SKM-1 treated with dmso at 0.1 percent for 144 hours (cell line): ENCODE results near the gene SEL1L3.

Source experiments
- DNase-seq: peaks from one replicate; lab custom pipeline; 2025; ENCODE audit not compliant: unreplicated experiment; lab: John Stamatoyannopoulos, UW

The SEL1L3 gene

GRCh38 chr4:25821267-25821666, 41.5 kb downstream of the SEL1L3 start:
- no peak for DNase-seq

DNA sequence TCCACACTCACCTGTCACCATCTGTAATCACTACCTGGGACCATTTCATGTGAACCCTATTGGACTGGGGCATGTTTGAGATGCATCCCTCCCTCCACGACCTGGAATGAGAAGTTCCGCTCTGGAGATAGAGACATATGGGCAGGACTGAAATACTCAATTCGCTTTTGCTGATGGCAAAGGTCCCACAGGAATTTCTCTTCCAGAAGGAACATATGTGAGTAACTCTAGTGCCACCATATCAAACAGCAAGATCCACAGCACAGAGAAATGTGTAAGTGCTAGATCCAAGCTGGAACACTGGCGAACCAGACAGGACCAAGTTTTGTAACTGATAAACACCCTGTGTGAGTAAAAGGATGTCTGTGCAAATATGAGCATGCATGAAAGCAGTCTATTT, 43.9 kb downstream of the SEL1L3 start:
- no peak for DNase-seq

- DNase-seq, result no peak
These were observed 44.4 kb downstream of the SEL1L3 start for GRCh38 chr4:25818371-25818871.

DNA sequence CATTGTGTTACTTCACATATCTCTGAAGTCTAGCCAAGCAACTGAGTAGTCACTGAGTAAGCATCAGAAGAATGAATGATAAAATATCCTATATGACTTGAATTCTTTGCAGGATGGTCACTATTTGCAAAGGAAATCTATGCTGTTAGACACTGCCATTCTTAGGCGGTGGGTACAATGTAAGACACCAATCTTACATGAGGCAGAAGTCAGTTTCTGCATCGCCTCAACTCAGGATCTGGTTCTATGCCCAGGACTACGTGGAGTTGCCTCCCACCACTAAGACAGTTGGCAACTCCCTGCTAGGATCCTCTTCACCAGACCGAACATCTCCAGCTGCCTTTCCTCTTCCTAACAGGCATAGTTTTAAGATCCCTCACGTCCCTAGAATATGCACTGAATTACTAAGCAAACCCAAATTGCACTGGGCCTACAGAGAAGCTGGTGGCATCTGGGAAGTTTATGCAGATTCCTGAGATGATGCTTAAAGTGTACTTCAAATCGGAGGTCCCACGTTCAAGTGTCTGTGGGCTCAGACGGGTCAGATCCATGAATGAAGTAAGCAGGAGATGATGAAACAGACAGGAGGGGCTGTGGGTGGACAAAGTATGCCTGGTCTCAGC, 45.6 kb downstream of the SEL1L3 start:
- no peak for DNase-seq

DNA sequence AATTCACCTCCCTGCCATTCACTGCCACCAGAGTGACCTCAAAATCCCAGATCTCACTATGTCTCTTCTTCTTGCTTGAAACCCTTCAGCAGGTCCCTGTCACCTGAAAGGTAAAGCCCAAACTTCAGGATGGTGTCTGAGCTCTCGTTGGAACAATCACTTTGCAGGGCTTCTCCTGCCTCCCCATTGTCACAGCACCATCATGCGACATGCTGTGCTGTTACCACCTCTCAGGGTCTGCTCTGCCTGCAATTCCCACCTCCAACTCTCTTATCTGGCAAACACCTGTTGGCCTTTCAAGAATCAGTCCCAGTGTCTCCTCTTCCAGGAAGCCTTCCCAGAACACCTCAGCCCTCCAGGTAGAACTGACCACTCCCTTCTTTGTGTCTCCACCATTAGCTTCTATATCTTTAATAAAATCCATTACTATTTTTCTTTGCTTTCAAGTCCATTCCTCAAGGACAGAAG, 46.2 kb downstream of the SEL1L3 start:
- DNase-seq, result no peak

DNA sequence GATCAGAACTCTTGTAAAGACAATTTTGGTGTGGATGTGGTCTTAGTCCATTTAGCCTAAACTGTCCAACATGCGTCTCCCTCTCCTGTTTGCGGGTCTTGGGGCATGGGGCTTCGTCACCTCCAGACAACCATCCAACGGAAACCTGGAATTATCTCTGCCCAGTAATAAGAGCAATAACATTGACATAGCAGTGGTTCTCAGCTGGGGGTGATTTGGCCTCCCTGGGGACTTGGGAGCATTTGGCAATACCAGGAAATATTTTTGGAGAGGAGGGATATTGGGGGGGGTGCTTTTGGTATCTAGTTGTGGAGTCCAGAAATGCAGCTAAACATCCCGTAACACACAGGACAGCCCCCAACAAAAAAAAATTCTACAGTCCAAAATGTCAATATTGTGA, 47.2 kb downstream of the SEL1L3 start:
- no peak for DNase-seq

DNA sequence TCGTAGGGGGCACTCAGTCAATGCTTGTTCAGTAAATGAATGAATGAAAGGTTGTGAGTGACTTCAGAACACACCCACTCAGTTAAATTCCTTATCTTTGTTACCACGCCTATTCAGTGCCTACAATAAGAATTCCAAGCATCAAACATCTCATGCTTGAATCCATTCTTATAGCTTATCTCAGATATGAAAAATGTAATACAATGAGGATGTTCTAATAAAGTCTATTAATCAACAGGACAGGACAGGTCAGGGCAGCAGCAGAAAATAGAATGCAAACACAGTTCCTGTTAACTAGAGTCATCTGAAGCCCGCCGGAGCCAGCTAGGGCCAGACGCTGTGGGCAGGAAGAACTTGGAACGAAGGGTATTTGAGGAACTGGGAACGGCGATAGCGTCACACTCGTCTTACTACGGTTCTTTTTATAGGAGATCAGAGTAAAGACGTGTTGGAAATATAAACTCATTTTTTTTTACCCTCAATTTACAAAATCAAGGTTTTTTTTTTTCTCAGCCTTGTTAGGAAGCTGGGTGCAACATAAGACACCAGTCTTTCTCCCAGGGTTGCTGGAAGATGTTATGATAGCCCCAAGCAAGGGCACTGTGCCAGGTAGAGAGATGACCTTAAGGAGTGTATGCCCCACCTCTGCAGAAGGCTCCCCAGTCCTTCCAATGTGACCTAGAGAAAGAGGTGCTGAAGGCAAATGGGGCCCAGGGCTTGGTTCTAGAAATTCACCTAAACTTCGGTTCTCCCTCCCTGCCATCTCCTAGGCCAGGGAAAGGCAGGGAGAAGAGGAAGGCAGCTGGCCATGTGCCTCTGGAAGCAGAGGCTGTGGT, 48.3 kb downstream of the SEL1L3 start:
- DNase-seq, result no peak

DNA sequence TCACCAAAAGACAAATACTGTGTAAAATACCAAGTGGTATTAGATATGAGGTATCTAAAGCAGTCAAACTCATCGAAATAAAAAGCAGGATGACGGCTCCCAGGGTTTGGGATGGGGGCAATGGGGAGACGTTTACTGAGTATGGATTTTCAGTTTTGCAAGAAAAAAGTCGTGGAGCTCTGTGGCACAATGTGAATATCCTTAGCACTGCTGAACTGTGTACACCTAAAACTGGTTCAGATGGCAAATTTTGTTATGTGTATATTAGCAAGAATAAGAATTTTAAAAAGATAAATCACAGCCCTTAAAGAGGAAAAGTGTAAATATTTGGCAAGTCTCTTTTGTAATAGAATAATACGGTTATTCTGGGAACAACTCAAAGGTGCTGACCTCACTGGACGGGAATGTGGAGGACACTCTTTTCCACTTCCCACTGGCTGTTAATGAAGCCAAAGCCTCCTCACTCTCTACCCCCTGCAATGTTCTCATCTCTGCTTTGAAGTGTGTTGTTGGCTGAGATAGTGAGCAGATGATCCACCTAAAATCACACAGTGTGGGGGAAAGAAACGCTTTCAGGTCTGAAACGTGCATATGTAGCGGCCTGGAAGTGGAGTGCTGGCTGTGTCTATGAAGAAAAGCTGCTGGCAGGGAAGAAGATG, 49.2 kb downstream of the SEL1L3 start:
- no peak for DNase-seq

GRCh38 chr4:25811841-25812240, 50.9 kb downstream of the SEL1L3 start:
- no peak for DNase-seq

- no peak for DNase-seq
These were observed 51.5 kb downstream of the SEL1L3 start for GRCh38 chr4:25811374-25811690.

GRCh38 chr4:25810461-25811373, 52.1 kb downstream of the SEL1L3 start:
- DNase-seq, result no peak

- DNase-seq, result no peak
These were observed 52.8 kb downstream of the SEL1L3 start for GRCh38 chr4:25809996-25810395.

DNA sequence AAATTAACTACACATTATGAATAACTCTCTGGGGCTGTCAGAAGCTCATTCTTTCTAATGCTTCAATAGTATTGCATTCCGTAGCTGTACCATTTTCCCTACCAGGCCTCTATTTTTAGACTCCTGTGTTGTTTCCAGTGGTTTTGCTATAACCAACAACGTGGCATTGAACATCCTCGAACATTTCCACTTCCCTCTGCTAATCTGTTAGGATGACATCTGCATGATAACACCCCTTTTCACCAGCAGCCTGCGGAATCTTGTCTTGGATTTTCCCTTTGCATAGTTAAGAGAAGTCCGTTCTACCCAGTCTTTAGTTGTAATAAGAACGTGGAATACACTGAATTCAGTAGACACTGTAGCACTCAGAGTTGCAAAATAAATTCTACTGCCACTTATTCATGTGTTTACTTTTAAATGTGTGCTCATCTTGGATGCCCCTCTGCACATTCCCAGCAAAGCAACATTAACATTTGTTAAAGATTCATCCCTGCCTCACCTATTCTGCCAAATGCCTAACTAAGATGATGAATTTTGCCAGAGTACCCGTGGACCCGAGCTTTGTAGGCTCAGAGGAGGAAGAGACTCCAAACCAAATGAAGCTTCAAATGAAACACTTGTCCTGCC, 55.6 kb downstream of the SEL1L3 start:
- no peak for DNase-seq

DNA sequence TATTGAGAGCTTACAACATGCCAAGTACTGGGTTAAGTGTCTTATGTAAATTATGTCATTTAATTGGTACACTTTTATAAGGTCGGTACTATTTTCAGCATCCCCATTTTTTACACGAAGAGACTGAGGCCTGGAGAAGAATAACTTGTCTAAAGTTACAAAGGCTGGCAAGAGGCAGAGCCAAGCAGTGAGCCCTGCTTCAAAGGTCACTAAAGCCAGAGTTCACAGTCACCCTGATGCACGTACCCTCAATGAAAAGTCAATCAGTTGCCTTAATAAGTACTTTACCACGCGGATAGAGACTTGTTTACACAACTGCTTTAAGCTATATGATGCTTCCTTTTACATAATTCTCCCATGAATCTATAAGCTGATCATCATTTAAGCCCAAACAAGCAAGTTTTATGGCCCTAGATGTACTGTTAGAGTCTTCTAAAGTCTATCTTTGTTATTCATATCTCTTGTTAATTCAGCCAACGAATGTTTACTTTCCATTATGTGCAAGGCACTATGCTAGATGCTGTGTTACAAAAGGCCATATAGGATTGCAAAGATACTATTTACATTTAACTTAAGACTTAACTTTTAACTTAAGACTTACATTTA, 57.4 kb downstream of the SEL1L3 start:
- no peak for DNase-seq

DNA sequence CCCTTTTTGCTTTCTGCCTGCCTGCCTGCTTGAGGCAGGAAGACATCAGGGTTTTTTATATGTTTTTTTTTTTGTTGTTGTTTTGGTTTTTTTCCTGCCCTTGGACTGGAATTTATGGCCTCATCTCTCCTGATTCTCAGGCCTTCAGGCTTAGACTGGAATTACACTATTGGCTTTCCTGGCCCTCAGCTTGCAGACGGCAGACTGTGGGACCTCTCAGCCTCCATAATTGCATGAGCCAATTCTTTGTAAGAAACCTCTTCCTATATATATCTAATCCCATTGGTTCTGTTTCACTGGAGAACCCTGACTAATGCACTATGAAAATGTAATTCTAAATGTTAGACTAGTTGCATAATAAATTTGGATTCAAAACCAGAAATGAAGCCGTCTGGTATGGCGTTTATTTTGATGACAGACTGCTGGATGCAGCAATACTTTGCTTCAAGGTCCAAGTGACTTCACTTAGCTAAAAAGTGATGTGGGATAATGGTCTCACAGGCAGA, 59.0 kb downstream of the SEL1L3 start:
- no peak for DNase-seq

GRCh38 chr4:25801594-25801993, 61.2 kb downstream of the SEL1L3 start:
- DNase-seq, result no peak

GRCh38 chr4:25800245-25800644, 62.5 kb downstream of the SEL1L3 start:
- DNase-seq, result no peak

- DNase-seq, result no peak
These were observed 63.3 kb downstream of the SEL1L3 start for GRCh38 chr4:25799522-25799921.

- DNase-seq, result no peak
These were observed 65.7 kb downstream of the SEL1L3 start for GRCh38 chr4:25797136-25797535.
